Kidney epithelial cell (primary cell): ENCODE measurements around the gene KCNIP4. TPM values are rescaled to one million over a fixed set of nuclear protein-coding genes. Genes with fewer than 3 reads are reported as not detected.

Source experiments
- DNase-seq: peaks from one replicate; pipeline ENCODE4 v3.0.0-alpha.2; 2010; ENCODE audit warnings: low read depth
- H3K27me3 ChIP-seq: 2 replicates; pipeline ENCODE4 v1.6.0; 2011; ENCODE audit warnings: low read length; ENCODE audit not compliant: control insufficient read depth, insufficient read depth
- H3K36me3 ChIP-seq: 2 replicates; pipeline ENCODE4 v1.5.1; 2011; ENCODE audit warnings: low read length; ENCODE audit not compliant: control insufficient read depth, insufficient read depth
- H3K4me3 ChIP-seq: 2 replicates; pipeline ENCODE4 v1.5.1; 2011; ENCODE audit warnings: low read depth, mild to moderate bottlenecking, control low read depth, low read length
- CTCF ChIP-seq: IDR thresholded peaks from 2 replicates; pipeline ENCODE4 v1.5.1; 2011; ENCODE audit warnings: mild to moderate bottlenecking, moderate library complexity, low read length, control low read depth, inconsistent platforms; ENCODE audit not compliant: insufficient read depth, poor library complexity, severe bottlenecking
- total RNA-seq: library from RNA; depleted of rRNA; stranded (reverse); fragments of >200 nt; gene quantifications from 2 replicates; pipeline ENCODE4 v1.2.3, GENCODE V29; 2015

Gene KCNIP4
- total RNA-seq, 1 donor from 2014 or later, result 5.5 TPM

GRCh38 chr4:21271439-21272052 lies 677.0 kb downstream of the KCNIP4 start:
- Histone ChIP-seq H3K4me3 (no peak overlapping the region), H3K36me3 (no peaks in the 10 kb centered on the region), H3K27me3 (no peaks in the 10 kb centered on the region)
- DNase-seq, result no peak
- no peak for TF ChIP-seq CTCF

GRCh38 chr4:21248331-21248730 lies 700.2 kb downstream of the KCNIP4 start:
- no peak for DNase-seq
- no peak for TF ChIP-seq CTCF
- Histone ChIP-seq H3K4me3 (no peak overlapping the region), H3K36me3 (no peaks in the 10 kb centered on the region), H3K27me3 (no peaks in the 10 kb centered on the region)

GRCh38 chr4:21242163-21242562 lies 706.4 kb downstream of the KCNIP4 start:
- Histone ChIP-seq H3K4me3 (no peak overlapping the region), H3K36me3 (no peaks in the 10 kb centered on the region), H3K27me3 (no peaks in the 10 kb centered on the region)
- no peak for DNase-seq
- TF ChIP-seq CTCF, result no peak

GRCh38 chr4:21226637-21227538 lies 721.7 kb downstream of the KCNIP4 start:
- DNase-seq, result no peak
- Histone ChIP-seq H3K4me3 (no peak overlapping the region), H3K36me3 (no peaks in the 10 kb centered on the region), H3K27me3 (no peaks in the 10 kb centered on the region)
- TF ChIP-seq CTCF, result no peak

GRCh38 chr4:21211846-21212245 lies 736.7 kb downstream of the KCNIP4 start:
- Histone ChIP-seq H3K4me3 (no peak overlapping the region), H3K27me3 (no peaks in the 10 kb centered on the region), H3K36me3 (no peaks in the 10 kb centered on the region)
- no peak for TF ChIP-seq CTCF
- no peak for DNase-seq
